SK-N-SH treated with all-trans-retinoic acid at 6 μM for 48 hours (cell line): ENCODE results near the gene GRID1.

Source experiments
- ATAC-seq: fragments of 200-7000 bp; cut with Tn5 transposase; 3 replicates; pipeline ENCODE4 v1.9.1; 2020; ENCODE audit warnings: mild to moderate bottlenecking, moderate library complexity
- ARNTL ChIP-seq: fragments of 450-650 bp; formaldehyde crosslinking; IDR thresholded peaks from 2 replicates; pipeline ENCODE4 v1.5.0; 2020; ENCODE audit warnings: low read depth, mild to moderate bottlenecking, moderate library complexity, borderline replicate concordance
- BACH2 ChIP-seq: fragments of 250-450 bp; sonication (Bioruptor Pico); IDR thresholded peaks from 2 replicates; pipeline ENCODE4 v1.9.0; 2021; ENCODE audit warnings: mild to moderate bottlenecking, borderline replicate concordance
- CSDC2 ChIP-seq: fragments of 250-450 bp; sonication (Bioruptor Pico); IDR thresholded peaks from 2 replicates; pipeline ENCODE4 v1.5.0; 2020; ENCODE audit warnings: mild to moderate bottlenecking, moderate library complexity
- ESRRG ChIP-seq: fragments of 250-450 bp; sonication (Bioruptor Pico); IDR thresholded peaks from 2 replicates; pipeline ENCODE4 v1.6.1; 2021; ENCODE audit warnings: mild to moderate bottlenecking
- GLIS3 ChIP-seq: fragments of 250-450 bp; sonication (Bioruptor Pico); IDR thresholded peaks from 2 replicates; pipeline ENCODE4 v1.5.0; 2020; ENCODE audit warnings: mild to moderate bottlenecking, moderate library complexity
- ISL1 ChIP-seq: fragments of 250-450 bp; sonication (Bioruptor Pico); IDR thresholded peaks from 2 replicates; pipeline ENCODE4 v2.1.2; 2022; ENCODE audit warnings: mild to moderate bottlenecking, moderate library complexity
- OSR1 ChIP-seq: fragments of 250-450 bp; sonication (Bioruptor Pico); IDR thresholded peaks from 2 replicates; pipeline ENCODE4 v1.8.0; 2022; ENCODE audit warnings: moderate library complexity, mild to moderate bottlenecking, inconsistent platforms
- PPARA ChIP-seq: fragments of 250-450 bp; sonication (Bioruptor Pico); IDR thresholded peaks from 2 replicates; pipeline ENCODE4 v1.5.0; 2020; ENCODE audit warnings: mild to moderate bottlenecking, borderline replicate concordance
- RARB ChIP-seq: fragments of 250-450 bp; sonication (Bioruptor Pico); IDR thresholded peaks from 2 replicates; pipeline ENCODE4 v1.8.0; 2021; ENCODE audit warnings: mild to moderate bottlenecking, moderate library complexity
- SNAI2 ChIP-seq: fragments of 250-450 bp; sonication (Bioruptor Pico); IDR thresholded peaks from 2 replicates; pipeline ENCODE4 v1.5.0; 2020; ENCODE audit warnings: mild to moderate bottlenecking, moderate library complexity
- TCF4 ChIP-seq: fragments of 250-450 bp; sonication (Bioruptor Pico); IDR thresholded peaks from 2 replicates; pipeline ENCODE4 v1.8.0; 2021; ENCODE audit warnings: mild to moderate bottlenecking, moderate library complexity, borderline replicate concordance
- TOX ChIP-seq: fragments of 250-450 bp; sonication (Bioruptor Pico); IDR thresholded peaks from 2 replicates; pipeline ENCODE4 v1.8.0; 2021; ENCODE audit warnings: mild to moderate bottlenecking, moderate library complexity, borderline replicate concordance
- ZC3H10 ChIP-seq: fragments of 250-450 bp; sonication (Bioruptor Pico); IDR thresholded peaks from 2 replicates; pipeline ENCODE4 v1.5.1; 2021; ENCODE audit warnings: mild to moderate bottlenecking, moderate library complexity
- ZFP3 ChIP-seq: fragments of 250-450 bp; sonication (Bioruptor Pico); IDR thresholded peaks from 2 replicates; pipeline ENCODE4 v1.5.0; 2020; ENCODE audit warnings: mild to moderate bottlenecking, moderate library complexity
- ZFP30 ChIP-seq: fragments of 450-650 bp; formaldehyde crosslinking; IDR thresholded peaks from 2 replicates; pipeline ENCODE4 v1.5.0; 2022; ENCODE audit warnings: mild to moderate bottlenecking, moderate library complexity
- ZNF565 ChIP-seq: fragments of 450-650 bp; formaldehyde crosslinking; conservative IDR thresholded peaks from 2 replicates; pipeline ENCODE4 v1.5.0; 2020; ENCODE audit warnings: low read depth, mild to moderate bottlenecking, moderate library complexity
- ZNF70 ChIP-seq: fragments of 450-650 bp; formaldehyde crosslinking; IDR thresholded peaks from 2 replicates; pipeline ENCODE4 v1.5.0; 2020; ENCODE audit warnings: mild to moderate bottlenecking, moderate library complexity
- ZNF8 ChIP-seq: fragments of 450-650 bp; formaldehyde crosslinking; IDR thresholded peaks from 2 replicates; pipeline ENCODE4 v1.5.0; 2020; ENCODE audit warnings: mild to moderate bottlenecking, moderate library complexity
- TF ChIP-seq, protein P1 (sequence below): fragments of 250-450 bp; sonication (Bioruptor Pico); IDR thresholded peaks from 2 replicates; pipeline ENCODE4 v1.5.0; 2020; ENCODE audit warnings: mild to moderate bottlenecking, moderate library complexity
- TF ChIP-seq, protein P2 (sequence below): fragments of 250-450 bp; sonication (Bioruptor Pico); IDR thresholded peaks from 2 replicates; pipeline ENCODE4 v1.5.1; 2021; ENCODE audit warnings: mild to moderate bottlenecking, moderate library complexity
- TF ChIP-seq, protein P3 (sequence below): fragments of 250-450 bp; sonication (Bioruptor Pico); IDR thresholded peaks from 2 replicates; pipeline ENCODE4 v1.8.0; 2021; ENCODE audit warnings: low read depth, mild to moderate bottlenecking, moderate library complexity, borderline replicate concordance
- TF ChIP-seq, protein P4 (sequence below): fragments of 250-450 bp; sonication (Bioruptor Pico); IDR thresholded peaks from 2 replicates; pipeline ENCODE4 v1.5.1; 2020; ENCODE audit warnings: low read depth, mild to moderate bottlenecking, moderate library complexity
- TF ChIP-seq, protein P5 (sequence below): fragments of 250-450 bp; sonication (Bioruptor Pico); IDR thresholded peaks from 2 replicates; pipeline ENCODE4 v1.8.0; 2020; ENCODE audit warnings: mild to moderate bottlenecking, moderate library complexity, borderline replicate concordance

Gene GRID1

DNA sequence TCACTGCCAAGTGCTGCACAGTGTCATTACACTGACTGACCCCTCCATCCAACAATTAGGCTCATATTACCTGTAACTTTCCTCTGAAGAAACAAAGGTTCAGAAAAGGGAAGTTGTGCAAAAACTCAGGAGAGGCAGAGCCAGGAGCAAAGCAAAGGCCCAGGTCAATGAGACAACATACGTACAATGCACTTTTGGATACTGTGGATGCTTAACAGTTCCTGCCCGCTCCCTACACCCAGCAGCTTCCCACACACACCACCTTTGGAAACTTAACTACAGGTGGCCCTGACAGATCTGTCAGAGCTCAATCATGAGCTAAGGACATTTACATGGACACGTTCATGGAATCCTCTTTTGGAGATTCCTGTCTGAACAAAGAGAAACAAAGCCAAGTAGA is 515.9 kb downstream of the GRID1 start:
- no peak for ATAC-seq
- TF ChIP-seq ARNTL (CRISPR knock-in tag) (no peak), ZFP3 (CRISPR knock-in tag) (no peak), ESRRG (CRISPR knock-in tag) (no peak), ZNF70 (no peak), SNAI2 (CRISPR knock-in tag) (no peak), CSDC2 (CRISPR knock-in tag) (no peak), ZNF8 (CRISPR knock-in tag) (no peak), GLIS3 (CRISPR knock-in tag) (no peak), ISL1 (no peak), TOX (CRISPR knock-in tag) (no peak), PPARA (CRISPR knock-in tag) (no peak), ZNF565 (CRISPR knock-in tag) (no peak), RARB (CRISPR knock-in tag) (no peak)
- TF ChIP-seq, protein P1, sequence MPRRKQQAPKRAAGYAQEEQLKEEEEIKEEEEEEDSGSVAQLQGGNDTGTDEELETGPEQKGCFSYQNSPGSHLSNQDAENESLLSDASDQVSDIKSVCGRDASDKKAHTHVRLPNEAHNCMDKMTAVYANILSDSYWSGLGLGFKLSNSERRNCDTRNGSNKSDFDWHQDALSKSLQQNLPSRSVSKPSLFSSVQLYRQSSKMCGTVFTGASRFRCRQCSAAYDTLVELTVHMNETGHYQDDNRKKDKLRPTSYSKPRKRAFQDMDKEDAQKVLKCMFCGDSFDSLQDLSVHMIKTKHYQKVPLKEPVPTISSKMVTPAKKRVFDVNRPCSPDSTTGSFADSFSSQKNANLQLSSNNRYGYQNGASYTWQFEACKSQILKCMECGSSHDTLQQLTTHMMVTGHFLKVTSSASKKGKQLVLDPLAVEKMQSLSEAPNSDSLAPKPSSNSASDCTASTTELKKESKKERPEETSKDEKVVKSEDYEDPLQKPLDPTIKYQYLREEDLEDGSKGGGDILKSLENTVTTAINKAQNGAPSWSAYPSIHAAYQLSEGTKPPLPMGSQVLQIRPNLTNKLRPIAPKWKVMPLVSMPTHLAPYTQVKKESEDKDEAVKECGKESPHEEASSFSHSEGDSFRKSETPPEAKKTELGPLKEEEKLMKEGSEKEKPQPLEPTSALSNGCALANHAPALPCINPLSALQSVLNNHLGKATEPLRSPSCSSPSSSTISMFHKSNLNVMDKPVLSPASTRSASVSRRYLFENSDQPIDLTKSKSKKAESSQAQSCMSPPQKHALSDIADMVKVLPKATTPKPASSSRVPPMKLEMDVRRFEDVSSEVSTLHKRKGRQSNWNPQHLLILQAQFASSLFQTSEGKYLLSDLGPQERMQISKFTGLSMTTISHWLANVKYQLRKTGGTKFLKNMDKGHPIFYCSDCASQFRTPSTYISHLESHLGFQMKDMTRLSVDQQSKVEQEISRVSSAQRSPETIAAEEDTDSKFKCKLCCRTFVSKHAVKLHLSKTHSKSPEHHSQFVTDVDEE (CRISPR knock-in tag), result no peak
- TF ChIP-seq, protein P2, sequence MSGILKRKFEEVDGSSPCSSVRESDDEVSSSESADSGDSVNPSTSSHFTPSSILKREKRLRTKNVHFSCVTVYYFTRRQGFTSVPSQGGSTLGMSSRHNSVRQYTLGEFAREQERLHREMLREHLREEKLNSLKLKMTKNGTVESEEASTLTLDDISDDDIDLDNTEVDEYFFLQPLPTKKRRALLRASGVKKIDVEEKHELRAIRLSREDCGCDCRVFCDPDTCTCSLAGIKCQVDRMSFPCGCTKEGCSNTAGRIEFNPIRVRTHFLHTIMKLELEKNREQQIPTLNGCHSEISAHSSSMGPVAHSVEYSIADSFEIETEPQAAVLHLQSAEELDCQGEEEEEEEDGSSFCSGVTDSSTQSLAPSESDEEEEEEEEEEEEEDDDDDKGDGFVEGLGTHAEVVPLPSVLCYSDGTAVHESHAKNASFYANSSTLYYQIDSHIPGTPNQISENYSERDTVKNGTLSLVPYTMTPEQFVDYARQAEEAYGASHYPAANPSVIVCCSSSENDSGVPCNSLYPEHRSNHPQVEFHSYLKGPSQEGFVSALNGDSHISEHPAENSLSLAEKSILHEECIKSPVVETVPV (CRISPR knock-in tag), result no peak
- TF ChIP-seq, protein P3, sequence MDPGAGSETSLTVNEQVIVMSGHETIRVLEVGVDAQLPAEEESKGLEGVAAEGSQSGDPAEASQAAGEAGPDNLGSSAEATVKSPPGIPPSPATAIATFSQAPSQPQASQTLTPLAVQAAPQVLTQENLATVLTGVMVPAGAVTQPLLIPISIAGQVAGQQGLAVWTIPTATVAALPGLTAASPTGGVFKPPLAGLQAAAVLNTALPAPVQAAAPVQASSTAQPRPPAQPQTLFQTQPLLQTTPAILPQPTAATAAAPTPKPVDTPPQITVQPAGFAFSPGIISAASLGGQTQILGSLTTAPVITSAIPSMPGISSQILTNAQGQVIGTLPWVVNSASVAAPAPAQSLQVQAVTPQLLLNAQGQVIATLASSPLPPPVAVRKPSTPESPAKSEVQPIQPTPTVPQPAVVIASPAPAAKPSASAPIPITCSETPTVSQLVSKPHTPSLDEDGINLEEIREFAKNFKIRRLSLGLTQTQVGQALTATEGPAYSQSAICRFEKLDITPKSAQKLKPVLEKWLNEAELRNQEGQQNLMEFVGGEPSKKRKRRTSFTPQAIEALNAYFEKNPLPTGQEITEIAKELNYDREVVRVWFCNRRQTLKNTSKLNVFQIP (CRISPR knock-in tag), result no peak
- TF ChIP-seq, all 23 proteins: peak for 0

DNA sequence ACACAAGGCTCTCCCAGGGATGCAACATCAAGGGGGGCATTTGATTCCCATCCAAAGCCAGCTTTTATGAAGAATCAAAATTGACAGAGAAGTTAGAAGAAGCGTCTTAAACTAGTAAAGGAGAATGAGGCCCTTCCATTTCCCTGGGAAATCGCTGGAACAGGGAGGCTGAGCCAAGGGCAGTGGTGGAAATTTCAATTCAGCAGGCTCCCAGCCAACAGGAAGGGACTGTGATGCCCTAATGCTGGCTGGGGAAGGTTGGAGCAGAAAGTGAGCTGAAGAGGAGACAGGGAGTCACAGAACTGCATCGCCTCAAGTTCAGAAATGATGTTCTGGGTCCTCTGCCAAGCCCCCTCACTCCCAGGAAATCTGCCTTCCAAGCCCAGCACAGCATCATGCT is 517.3 kb downstream of the GRID1 start:
- TF ChIP-seq, protein P4, sequence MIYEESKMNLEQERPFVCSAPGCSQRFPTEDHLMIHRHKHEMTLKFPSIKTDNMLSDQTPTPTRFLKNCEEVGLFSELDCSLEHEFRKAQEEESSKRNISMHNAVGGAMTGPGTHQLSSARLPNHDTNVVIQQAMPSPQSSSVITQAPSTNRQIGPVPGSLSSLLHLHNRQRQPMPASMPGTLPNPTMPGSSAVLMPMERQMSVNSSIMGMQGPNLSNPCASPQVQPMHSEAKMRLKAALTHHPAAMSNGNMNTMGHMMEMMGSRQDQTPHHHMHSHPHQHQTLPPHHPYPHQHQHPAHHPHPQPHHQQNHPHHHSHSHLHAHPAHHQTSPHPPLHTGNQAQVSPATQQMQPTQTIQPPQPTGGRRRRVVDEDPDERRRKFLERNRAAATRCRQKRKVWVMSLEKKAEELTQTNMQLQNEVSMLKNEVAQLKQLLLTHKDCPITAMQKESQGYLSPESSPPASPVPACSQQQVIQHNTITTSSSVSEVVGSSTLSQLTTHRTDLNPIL, result no peak
- TF ChIP-seq ZC3H10 (no peak), RARB (CRISPR knock-in tag) (no peak)
- TF ChIP-seq, protein P2 (CRISPR knock-in tag), result no peak
- no peak for ATAC-seq

DNA sequence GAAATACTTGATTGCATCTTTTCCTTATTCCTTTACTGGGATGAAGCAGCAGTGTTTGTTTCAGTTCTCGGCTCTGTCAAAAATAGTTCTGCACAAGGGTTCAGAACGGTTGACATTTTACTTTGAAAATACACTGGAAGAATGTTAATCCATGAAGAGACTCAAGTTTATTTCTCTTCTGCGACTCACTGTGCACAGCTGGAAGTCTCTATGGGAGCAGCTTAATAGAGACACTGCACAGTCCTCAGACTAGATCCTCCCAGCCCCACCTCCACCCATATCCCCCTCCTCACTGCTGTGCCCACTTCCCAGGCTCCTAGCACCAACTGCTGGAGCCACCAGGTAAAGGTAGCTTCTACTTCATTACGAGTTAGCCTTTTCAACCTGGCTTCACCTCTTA is 517.8 kb downstream of the GRID1 start:
- no peak for ATAC-seq
- TF ChIP-seq, protein P1 (CRISPR knock-in tag), result no peak
- TF ChIP-seq ZFP3 (CRISPR knock-in tag), result no peak
- TF ChIP-seq, protein P5, sequence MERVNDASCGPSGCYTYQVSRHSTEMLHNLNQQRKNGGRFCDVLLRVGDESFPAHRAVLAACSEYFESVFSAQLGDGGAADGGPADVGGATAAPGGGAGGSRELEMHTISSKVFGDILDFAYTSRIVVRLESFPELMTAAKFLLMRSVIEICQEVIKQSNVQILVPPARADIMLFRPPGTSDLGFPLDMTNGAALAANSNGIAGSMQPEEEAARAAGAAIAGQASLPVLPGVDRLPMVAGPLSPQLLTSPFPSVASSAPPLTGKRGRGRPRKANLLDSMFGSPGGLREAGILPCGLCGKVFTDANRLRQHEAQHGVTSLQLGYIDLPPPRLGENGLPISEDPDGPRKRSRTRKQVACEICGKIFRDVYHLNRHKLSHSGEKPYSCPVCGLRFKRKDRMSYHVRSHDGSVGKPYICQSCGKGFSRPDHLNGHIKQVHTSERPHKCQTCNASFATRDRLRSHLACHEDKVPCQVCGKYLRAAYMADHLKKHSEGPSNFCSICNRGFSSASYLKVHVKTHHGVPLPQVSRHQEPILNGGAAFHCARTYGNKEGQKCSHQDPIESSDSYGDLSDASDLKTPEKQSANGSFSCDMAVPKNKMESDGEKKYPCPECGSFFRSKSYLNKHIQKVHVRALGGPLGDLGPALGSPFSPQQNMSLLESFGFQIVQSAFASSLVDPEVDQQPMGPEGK, result no peak
- no peak for TF ChIP-seq CSDC2 (CRISPR knock-in tag)
- TF ChIP-seq, protein P4, result no peak
- TF ChIP-seq TCF4 (CRISPR knock-in tag), result no peak
- TF ChIP-seq GLIS3 (CRISPR knock-in tag), result no peak
- no peak for TF ChIP-seq BACH2 (CRISPR knock-in tag)
- no peak for TF ChIP-seq ARNTL (CRISPR knock-in tag)
- no peak for TF ChIP-seq ISL1
- TF ChIP-seq ZFP30 (CRISPR knock-in tag), result no peak
- TF ChIP-seq ZNF70, result no peak
- no peak for TF ChIP-seq ZNF8 (CRISPR knock-in tag)
- no peak for TF ChIP-seq SNAI2 (CRISPR knock-in tag)
- TF ChIP-seq TOX (CRISPR knock-in tag), result no peak
- TF ChIP-seq ZNF565 (CRISPR knock-in tag), result no peak
- no peak for TF ChIP-seq OSR1 (CRISPR knock-in tag)
